Breast epithelium (tissue), 3 donors: Measurements from ENCODE around the gene VASP.

ENCODE experiments used
- CTCF ChIP-seq, 3 donors: fragments of 450-650 bp; IDR thresholded peaks; one replicate each; pipeline ENCODE4 v1.5.1; 2016 to 2017; ENCODE audit warnings: antibody characterized with exemption in 3 of 3, mild to moderate bottlenecking in 3 of 3, moderate library complexity in 3 of 3
- POLR2A ChIP-seq: fragments of 450-650 bp; IDR thresholded peaks from one replicate; pipeline ENCODE4 v1.6.1; 2016; ENCODE audit warnings: antibody characterized with exemption, mild to moderate bottlenecking, moderate library complexity

GRCh38 chr19:45569619-45570421 lies 62.5 kb downstream of the VASP start:
- peak in 2 of 3 donors; percentile 40 to 58 for TF ChIP-seq CTCF (IDR thresholded peaks at IDR 0.05)
- no peak for TF ChIP-seq POLR2A
